ENCODE measurements around the gene PDE2A. TPM values are rescaled to one million over a fixed set of nuclear protein-coding genes. Genes with fewer than 3 reads are reported as not detected.

The PDE2A gene
- total RNA-seq, 4 donors from 2014 or later, result 13.8 to 185 (median 94.2) TPM

- Histone ChIP-seq H3K36me3 (no peaks in the 10 kb centered on the region), H3K4me3 (no peak overlapping the region), H3K27ac (no peak overlapping the region), H3K4me1 (no peaks in the 10 kb centered on the region), H3K9me3 (no peaks in the 10 kb centered on the region), H3K27me3 (peaks cover 0 to 13% of the 10 kb centered on the region in 2 donors)
- TF ChIP-seq CTCF (IDR thresholded peaks at IDR 0.05) (no peak), POLR2A (IDR thresholded peaks at IDR 0.05) (no peak)
- intact Hi-C loops (cut with DNase I; ENCODE audit: low total_unique reads), result no loop called here
- DNase-seq, result no peak
Observed at GRCh38 chr11:72670041-72670440, 4.2 kb downstream of the PDE2A start.

- TF ChIP-seq CTCF (IDR thresholded peaks at IDR 0.05), result no peak
- TF ChIP-seq POLR2A (IDR thresholded peaks at IDR 0.05), result no peak
- intact Hi-C loops (cut with DNase I; ENCODE audit: low total_unique reads), result no loop called here
- Histone ChIP-seq H3K27me3 (peaks cover 0 to 13% of the 10 kb centered on the region in 2 donors), H3K27ac (no peak overlapping the region), H3K9me3 (no peaks in the 10 kb centered on the region), H3K4me3 (no peak overlapping the region), H3K36me3 (no peaks in the 10 kb centered on the region), H3K4me1 (no peaks in the 10 kb centered on the region)
- no peak for DNase-seq
Observed at GRCh38 chr11:72669527-72669926, 4.7 kb downstream of the PDE2A start.

- TF ChIP-seq POLR2A (IDR thresholded peaks at IDR 0.05) (no peak), CTCF (IDR thresholded peaks at IDR 0.05) (no peak)
- DNase-seq, result no peak
- H3K4me3 ChIP-seq, result no peak overlapping the region
- intact Hi-C loops (cut with DNase I; ENCODE audit: low total_unique reads), result no loop called here
- H3K36me3 ChIP-seq, result no peaks in the 10 kb centered on the region
- H3K9me3 ChIP-seq, result no peaks in the 10 kb centered on the region
- H3K27ac ChIP-seq, result no peak overlapping the region
- H3K4me1 ChIP-seq, result no peaks in the 10 kb centered on the region
- H3K27me3 ChIP-seq, result peaks cover 0 to 9% of the 10 kb centered on the region in 2 donors
Observed at GRCh38 chr11:72668629-72669347, 5.4 kb downstream of the PDE2A start.

- Histone ChIP-seq H3K9me3 (no peaks in the 10 kb centered on the region), H3K27ac (no peak overlapping the region), H3K4me1 (no peaks in the 10 kb centered on the region), H3K36me3 (no peaks in the 10 kb centered on the region), H3K27me3 (no peaks in the 10 kb centered on the region), H3K4me3 (no peak overlapping the region)
- intact Hi-C loops (cut with DNase I; ENCODE audit: low total_unique reads), result no loop called here
- no peak for TF ChIP-seq POLR2A (IDR thresholded peaks at IDR 0.05)
- no peak for TF ChIP-seq CTCF (IDR thresholded peaks at IDR 0.05)
- no peak for DNase-seq
Observed at GRCh38 chr11:72665911-72666472, 8.2 kb downstream of the PDE2A start.

- intact Hi-C loops (cut with DNase I; ENCODE audit: low total_unique reads), result no loop called here
- TF ChIP-seq CTCF (IDR thresholded peaks at IDR 0.05) (no peak), POLR2A (IDR thresholded peaks at IDR 0.05) (no peak)
- no peak overlapping the region for H3K4me3 ChIP-seq
Observed at GRCh38 chr11:72662036-72662435, 12.2 kb downstream of the PDE2A start.

More at GRCh38 chr11:72662036-72662435, 12.2 kb downstream of the PDE2A start:
- no peak for DNase-seq
- Histone ChIP-seq H3K4me1 (no peaks in the 10 kb centered on the region), H3K27me3 (no peaks in the 10 kb centered on the region), H3K9me3 (no peaks in the 10 kb centered on the region), H3K27ac (no peak overlapping the region), H3K36me3 (no peaks in the 10 kb centered on the region)

Data from uterus (tissue), 4 donors.